ENCODE data around the gene G0S2.

DNA sequence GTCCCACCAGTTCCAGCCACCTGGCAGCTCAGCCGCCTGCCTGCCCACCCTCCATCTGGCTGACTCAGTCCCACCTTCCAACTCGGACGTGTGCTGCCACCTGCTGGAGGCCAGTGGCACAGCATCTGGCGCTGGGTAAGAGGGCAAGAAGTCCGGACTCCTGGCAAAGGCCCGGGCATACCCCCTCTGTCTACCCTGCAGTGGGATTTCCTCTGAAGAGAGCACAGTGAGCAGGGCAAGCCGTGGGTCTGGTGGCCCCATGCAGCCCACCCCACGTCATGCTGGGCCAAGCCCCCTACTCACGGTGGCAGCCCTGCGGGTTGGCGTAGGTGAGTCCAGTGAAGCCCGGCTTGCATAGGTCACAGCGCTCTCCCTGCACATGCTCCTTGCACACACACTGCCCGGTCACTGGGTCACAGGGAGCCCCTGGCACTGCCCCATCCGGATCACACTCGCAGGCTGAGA, 47.4 kb upstream of the G0S2 start:
- TF ChIP-seq, protein P1, sequence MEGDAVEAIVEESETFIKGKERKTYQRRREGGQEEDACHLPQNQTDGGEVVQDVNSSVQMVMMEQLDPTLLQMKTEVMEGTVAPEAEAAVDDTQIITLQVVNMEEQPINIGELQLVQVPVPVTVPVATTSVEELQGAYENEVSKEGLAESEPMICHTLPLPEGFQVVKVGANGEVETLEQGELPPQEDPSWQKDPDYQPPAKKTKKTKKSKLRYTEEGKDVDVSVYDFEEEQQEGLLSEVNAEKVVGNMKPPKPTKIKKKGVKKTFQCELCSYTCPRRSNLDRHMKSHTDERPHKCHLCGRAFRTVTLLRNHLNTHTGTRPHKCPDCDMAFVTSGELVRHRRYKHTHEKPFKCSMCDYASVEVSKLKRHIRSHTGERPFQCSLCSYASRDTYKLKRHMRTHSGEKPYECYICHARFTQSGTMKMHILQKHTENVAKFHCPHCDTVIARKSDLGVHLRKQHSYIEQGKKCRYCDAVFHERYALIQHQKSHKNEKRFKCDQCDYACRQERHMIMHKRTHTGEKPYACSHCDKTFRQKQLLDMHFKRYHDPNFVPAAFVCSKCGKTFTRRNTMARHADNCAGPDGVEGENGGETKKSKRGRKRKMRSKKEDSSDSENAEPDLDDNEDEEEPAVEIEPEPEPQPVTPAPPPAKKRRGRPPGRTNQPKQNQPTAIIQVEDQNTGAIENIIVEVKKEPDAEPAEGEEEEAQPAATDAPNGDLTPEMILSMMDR (optimal IDR thresholded peaks at IDR 0.05 in 1 of 3, IDR thresholded peaks at IDR 0.05 in 1 of 3, conservative IDR thresholded peaks at IDR 0.05 in 1 of 3; ENCODE audit: extremely low read depth in 1 of 3, insufficient read depth in 2 of 3, low read length in 3 of 3): peak in 2 of 3 experiments; percentile 93 to 97
- TF ChIP-seq EZH2 (IDR thresholded peaks at IDR 0.05; ENCODE audit: low read length): no peak
